NT2/D1 (cell line): ENCODE data around the gene NEDD9.

Experiments
- YY1 ChIP-seq: IDR thresholded peaks from 2 replicates; pipeline ENCODE4 v1.6.1; 2011; ENCODE audit not compliant: insufficient read length, insufficient read depth
- ZNF274 ChIP-seq: IDR thresholded peaks from 2 replicates; pipeline ENCODE4 v1.6.1; 2011; ENCODE audit warnings: mild to moderate bottlenecking, low read depth, low read length

- no peak for TF ChIP-seq ZNF274
- TF ChIP-seq YY1 = no peak
Measured at GRCh38 chr6:11185204-11185842, 47.1 kb downstream of the NEDD9 start.
